Activated T-cell treated with anti-CD3 and anti-CD28 coated beads for 1 hour (primary cell): Measurements from ENCODE around the gene CDH23.

Source experiments
- DNase-seq: peaks from one replicate; pipeline ENCODE4 v3.0.0-alpha.2; 2020; ENCODE audit warnings: low read depth

CDH23 gene

DNA sequence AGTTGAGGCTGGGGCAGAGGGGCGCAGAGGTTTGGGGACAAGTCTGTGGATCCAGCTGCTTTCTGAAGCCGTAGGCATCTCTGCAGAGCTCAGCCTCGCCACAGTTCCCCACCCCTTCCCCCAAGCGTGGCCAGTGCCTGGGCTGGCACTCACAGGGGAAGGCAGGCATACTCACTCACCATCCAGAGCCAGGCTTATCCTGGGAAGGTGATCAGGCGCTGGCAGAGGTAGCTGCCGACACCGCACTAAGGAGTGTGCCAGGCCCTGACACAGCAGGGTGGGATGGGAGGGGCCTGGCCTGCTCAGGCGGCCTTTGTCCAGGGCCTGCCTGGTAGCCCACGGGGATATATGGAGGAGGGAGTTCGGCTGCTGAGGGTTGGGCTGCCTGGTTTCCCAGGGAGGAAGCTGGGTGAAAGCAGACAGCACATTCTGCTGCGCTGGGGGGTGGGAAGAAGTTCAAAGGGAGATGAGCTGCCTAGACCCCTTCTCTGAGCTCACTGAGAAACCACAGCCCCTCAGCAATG, 360.7 kb downstream of the CDH23 start:
- DNase-seq, result no peak

DNA sequence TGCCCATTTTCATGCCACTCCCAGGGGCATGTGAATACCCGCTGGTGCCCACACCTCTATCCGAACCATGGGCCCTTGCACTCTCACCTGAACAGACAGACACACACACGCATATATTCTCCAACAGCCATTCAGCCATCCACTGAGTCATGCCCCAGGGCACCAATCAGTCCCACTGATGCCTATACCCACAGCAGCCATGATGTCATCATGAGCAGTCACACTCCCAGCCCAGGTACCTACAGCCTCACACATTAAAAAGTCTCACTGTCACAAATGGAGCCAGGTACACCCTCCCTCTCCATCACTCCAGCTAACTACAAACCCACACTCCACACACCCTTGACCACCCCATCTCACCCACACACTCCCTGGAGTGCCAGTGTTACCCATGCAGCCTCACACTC, 364.4 kb downstream of the CDH23 start:
- no peak for DNase-seq

DNA sequence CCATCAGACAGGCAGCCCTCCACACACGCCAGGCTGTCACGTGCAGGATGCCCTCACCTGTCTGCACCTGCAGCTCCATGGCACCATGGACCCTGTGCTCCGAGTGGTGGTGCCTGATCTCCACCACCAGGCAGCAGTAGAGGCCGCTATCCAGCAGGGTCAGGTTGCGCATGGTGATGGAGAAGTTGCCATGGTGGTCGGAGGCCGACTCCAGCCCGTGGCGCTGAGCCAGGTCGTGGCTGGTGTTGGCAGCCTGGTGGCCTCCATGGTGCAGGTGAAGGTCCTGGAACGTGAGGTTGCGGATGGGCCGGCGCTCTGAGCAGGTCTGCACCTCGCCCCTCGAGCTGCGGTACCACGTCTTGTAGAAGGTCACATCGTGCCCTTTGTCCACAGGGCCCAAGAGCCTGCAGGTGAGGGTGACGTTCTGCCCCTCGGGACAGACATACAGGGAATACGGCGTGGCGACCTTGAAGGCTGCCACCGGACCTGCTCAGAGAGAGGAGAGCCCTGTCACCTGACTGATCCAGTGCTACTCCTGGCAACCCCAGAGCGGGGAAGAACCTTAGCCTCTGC, 364.9 kb downstream of the CDH23 start:
- DNase-seq, result no peak

DNA sequence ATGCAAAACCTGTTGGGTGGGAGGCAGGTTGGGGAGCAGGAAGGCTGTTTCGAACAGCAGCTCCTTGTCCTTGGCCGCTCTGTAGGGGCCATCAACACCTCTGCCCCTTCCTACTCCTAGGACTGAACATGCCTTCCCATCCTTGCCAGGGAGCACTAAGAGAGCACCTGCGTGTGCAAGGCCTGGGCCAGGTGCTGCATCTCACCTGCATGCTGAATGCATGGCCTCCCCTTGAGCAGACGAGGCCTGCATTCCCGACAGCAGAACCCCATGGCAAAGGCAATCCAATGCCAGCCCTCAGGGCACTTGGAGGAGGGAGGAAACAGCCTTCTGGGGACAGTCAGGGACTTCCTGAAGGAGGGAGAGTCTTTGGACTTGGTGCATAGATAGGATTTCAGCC, 365.6 kb downstream of the CDH23 start:
- DNase-seq, result no peak

DNA sequence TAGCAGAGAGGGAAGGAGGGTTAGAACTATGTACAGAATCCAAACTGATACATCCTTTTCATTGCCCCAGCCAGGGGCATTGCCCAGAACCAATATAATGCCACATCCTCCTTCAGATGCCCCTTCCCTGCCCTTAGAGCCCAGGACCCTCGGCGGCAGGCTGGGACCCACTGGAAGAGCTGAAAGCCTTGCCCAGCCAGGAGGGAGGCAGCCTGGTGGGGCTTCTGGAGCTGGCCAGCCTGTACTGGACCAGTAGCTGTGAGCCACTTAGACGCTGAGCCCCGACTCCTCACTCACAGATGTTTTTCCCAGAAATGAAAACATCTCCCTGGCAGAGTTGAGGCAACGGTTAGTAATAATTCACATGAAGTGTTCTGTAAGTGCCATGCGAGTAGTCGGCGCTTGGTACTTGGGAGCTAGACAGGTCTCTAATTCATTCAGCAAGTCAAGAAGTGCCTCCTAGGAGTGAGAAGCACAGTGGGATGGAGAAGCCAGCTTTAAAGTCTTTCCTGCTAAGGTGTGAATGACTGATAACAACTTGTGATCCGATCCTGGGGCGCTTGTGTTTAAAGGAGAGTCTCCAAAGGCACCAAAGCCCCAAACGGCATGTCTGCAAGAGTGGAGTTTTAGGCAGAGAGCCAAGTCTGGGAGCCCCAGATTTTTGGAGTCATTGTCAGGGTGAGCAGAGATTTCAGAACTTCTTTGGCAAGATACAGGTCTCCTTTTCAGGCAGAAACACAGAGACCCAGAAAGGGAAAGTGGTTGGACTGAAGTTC, 366.8 kb downstream of the CDH23 start:
- DNase-seq, result no peak

GRCh38 chr10:71765176-71765904, 368.6 kb downstream of the CDH23 start:
- no peak for DNase-seq

DNA sequence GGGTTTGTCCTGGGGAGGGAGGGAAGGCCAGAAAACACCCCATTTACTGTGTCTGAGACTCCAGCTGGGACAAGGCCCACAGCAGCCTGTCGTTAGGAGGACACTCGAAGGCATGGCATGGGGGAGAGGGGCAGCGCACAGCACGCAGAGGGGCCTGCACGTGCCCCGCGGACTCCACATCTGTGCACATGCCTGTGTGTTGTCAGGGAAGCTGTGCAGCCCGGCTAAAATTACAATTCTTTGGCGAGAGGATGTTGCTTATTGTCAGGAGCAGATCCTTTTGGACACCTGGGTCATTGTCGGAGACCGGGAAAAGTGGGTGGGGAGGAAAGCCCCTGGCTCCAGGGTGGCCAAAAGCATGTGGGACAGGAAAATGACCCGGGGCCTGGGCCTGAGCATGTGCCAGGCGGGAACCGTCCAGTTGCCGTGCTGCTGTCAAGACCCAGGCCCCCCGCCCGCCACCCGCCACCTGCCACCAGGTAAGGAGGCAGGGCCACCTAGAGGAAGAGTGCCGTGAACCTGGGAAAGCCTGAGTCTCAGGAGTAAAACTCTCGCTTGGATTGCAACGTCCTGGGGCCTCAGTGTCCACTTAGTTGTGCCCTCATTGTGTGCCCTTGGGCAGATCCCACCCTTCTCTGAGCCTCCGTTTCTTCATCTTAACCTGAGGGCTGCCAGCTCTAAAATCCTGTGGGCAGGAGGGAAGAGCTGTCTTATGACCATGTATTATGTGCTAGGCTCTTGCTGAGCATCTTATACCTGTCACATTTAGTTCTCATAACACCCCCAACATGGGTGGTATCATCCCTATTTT, 369.4 kb downstream of the CDH23 start:
- no peak for DNase-seq

GRCh38 chr10:71766717-71767419, 370.1 kb downstream of the CDH23 start:
- DNase-seq, result no peak

DNA sequence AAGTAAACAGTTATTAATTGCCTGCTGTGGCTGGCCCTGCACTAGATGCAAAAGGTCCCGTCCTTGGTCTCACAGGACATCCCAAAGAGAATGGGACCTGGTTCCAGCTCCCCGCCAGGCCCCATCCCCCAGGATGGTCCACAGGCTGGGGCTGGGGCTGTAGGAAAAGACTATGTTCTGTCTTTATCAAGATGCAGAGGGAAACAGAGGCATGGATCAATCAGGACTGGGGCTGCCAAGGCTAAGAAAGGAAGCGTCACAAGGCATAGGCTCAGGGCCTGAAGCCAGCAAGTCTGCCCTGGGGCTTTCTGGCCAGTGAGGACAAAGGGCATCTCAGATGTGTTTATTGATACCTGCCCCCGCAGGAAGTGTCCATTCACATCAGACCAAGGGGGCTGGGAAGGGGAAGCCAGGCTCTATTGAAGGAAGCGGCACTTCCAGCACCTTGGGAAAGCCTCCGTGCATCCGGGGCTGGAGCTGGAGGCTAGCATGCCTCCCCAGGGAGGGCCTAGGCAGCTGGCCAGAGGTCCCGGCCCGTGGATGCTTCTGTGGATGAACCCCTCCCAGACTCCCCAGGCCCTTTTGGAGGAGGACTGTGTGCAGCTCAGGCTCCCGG, 370.8 kb downstream of the CDH23 start:
- DNase-seq, result no peak

GRCh38 chr10:71769279-71769823, 372.6 kb downstream of the CDH23 start:
- no peak for DNase-seq

DNA sequence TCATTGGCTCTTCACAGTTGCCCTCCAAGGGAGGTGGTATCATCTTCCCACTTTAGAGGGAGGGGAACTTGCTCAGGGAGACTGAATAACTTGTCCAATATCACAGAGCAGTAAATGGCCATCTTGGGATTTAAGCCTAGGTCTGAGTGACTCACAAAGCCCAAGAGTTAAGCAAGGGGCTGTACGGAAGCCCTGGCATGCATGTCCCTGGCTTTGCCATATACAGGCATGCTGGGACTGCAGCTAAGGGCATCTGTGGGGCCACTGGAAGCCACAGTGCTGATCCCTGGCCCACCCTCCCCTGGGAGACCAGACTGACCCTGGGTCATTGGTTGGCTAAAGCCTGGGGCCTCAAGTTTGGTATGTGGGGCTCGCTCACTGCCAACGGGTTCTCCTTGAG, 373.5 kb downstream of the CDH23 start:
- DNase-seq, result no peak

GRCh38 chr10:71770789-71771188, 374.1 kb downstream of the CDH23 start:
- DNase-seq, result no peak

- no peak for DNase-seq
These were observed 374.5 kb downstream of the CDH23 start for GRCh38 chr10:71771204-71771603.

DNA sequence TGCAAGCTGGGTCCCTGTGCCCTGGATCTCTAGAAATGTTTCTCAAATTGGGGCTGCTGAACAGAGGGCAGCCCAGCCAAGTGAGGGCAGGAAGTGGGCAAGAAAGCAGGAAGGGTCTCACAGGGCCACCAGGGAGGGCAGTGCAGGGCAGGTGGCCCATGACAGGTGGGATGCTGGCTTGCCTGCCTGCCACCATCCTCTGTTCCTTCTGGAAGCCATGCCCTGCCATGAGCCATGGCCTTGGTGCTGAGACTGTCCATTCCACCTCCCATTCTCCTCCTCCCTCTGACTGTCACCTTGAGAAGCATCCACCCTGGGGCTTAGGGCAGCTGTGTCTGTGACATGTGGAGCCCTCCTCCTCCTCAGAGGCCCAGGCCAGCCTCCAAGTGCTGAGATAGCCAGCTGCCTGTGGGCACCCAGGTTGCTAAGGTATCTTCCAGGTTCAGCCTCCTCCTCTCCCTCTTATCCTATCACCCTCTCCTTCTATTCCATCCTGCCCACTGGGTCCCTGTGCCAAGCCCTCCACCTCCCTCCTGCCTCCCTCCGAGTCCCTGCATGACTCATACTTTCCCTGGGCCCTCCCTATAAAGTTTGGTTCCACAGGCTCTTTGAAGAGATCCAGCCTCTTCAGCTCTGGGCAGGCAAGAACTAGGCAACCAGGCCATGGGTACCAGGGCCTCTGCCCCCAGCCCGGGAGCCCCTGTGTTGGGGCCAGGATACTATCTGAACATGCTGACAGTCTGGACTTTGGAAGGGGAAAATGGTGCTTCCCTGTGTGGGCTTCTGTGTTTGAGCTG, 375.3 kb downstream of the CDH23 start:
- no peak for DNase-seq

DNA sequence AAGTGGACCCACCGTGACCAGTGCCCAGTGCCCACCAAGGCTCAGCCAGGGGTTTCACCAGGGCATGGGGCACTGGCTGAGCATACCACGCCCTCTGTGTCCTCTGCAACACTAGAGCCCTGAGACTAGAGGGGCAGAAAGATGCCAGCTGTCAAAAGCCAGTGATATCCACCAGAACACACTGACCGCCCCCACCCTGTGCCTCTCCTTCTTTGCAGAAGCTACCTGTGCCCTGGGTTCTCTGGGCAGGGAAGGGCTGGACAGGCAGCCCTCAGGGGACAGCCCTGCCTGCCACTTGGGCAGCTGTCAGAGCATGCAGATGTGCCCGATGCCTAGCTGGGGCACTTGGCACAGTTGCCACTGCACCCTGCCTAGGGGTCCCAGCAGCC, 376.1 kb downstream of the CDH23 start:
- no peak for DNase-seq

DNA sequence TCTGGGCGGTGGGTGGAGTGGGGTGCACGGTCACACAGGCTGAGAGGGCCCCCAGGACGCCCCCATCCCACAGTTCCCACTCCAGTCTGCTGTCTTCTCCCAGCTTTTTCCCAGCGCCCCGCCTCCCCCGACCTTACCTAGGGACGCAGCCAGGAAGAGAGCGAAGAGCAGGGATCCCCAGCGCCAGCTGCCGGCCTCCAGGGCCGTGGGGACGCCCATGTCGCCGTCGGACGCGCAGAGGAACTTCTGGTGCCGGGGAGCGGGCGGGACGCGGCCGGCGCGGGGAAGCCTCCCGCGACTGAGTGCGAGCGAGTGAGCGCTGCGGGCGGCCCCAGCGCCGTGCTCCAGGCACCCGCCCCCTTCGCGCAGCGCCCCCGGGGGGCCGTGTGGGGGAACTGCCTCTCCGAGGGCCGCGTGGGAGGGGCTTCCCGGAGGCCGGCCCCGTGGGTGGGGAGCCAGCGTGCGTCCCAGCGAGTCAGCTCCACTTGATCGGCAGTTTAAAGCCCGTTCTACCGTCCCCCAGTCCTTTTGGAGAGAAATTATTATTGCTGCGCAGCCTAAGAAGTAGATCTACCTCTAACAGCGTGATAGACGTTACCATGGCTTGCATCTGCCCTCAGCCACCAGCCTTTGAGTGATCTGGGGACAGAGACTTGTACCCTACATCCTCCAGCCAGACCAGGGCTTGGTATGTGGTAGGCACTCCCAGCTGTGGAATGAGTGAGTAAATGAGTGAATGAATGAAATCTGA, 376.7 kb downstream of the CDH23 start, which contains the start of gene VSIR:
Gene VSIR, minus strand, starts transcription at position 300 of the 751 bp plus-strand sequence. Its CDS starts 81 bp downstream, at position 219.
- DNase-seq, result peak; percentile 93

GRCh38 chr10:71774916-71775702, 378.4 kb downstream of the CDH23 start:
- no peak for DNase-seq

- DNase-seq, result no peak
These were observed 379.8 kb downstream of the CDH23 start for GRCh38 chr10:71776481-71776925.
